ENCODE data around the gene ENGASE. TPM values are rescaled to one million over a fixed set of nuclear protein-coding genes. Genes with fewer than 3 reads are reported as not detected.

The ENGASE gene
- total and polyA plus RNA-seq, 2 donors (not counting 1 experiment from before 2014, with no cell fraction given): 92.1 to 122 TPM

DNA sequence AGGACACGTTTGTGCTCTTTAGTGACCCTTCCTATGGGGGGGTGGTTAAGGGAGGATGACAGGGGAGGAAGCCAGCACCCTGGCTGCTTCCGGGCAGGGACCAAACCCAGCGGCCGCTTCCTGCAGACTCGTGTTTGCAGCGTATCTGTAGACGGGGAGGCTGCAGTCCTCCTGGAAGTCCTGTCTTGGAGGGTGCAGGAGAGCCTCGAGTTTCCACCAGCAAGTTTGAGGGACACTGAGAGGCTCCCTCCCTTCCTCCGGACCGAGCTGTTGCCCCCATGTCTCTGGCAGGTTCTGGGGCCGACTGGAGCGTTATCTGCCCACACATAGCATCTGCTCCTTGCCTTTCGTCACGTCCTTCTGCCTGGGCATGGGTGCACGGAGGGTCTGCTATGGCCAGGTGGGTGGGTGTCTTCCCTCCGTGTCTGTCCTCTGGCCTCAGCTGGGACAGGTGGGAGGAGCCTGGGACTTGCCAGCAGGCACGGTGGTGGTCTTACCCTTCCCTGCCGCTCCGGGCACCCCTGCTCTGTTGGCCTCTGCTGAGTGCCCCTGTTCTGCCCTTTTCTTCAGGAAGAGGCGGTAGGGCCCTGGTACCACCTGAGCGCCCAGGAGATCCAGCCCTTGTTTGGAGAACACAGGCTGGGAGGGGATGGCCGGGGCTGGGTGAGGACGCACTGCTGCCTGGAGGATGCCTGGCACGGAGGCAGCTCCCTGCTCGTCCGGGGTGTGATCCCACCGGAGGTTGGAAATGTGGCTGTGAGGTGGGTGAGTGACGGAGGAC lies 8.8 kb downstream of the ENGASE start:
- peaks cover 11% of the 10 kb centered on the region for H4K20me1 ChIP-seq (ENCODE audit: control insufficient read depth, insufficient read depth, low read length, poor library complexity, severe bottlenecking)
- CTCF ChIA-PET: interaction anchor here (0.8 to 10.5 kb wide), 8 partner anchors 10 to 309 kb away, joined by 3 to 370 read pairs (median 4); no protein-coding TSS in a partner anchor
- H3K79me2 ChIP-seq (ENCODE audit: control insufficient read depth, insufficient read depth, low read length): no peaks in the 10 kb centered on the region
- Mint-ChIP-seq H3K4me1 (no peaks in the 10 kb centered on the region), H3K9me3 (ENCODE audit: insufficient read depth) (no peaks in the 10 kb centered on the region), H3K27me3 (no peaks in the 10 kb centered on the region), H3K27ac (no peak overlapping the region), H3K4me3 (no peak overlapping the region)
- H3K27me3 ChIP-seq (replicated peaks in 1 of 4; ENCODE audit: control extremely low read depth in 1 of 4, control insufficient read depth in 3 of 4, insufficient read depth in 4 of 4, low read length in 3 of 4): no peaks in the 10 kb centered on the region
- DNase-seq (no peak), ATAC-seq (ENCODE audit: low read depth) (no peak)
- no peak overlapping the region for H2AFZ ChIP-seq (ENCODE audit: insufficient read depth, low read depth, low read length, poor library complexity, severe bottlenecking)
- no peaks in the 10 kb centered on the region for H3K9me3 ChIP-seq (ENCODE audit: control extremely low read depth in 1 of 3, control insufficient read depth in 2 of 3, insufficient read depth in 1 of 3, low read length in 2 of 3)
- WGBS (ENCODE audit: insufficient coverage): 94% methylated on average over 25 of the region's 28 CpGs
- no peaks in the 10 kb centered on the region for H3K4me1 ChIP-seq (ENCODE audit: control insufficient read depth in 2 of 2, insufficient read depth in 2 of 2, low read length in 2 of 2)
- H3K36me3 ChIP-seq (replicated peaks in 1 of 2; ENCODE audit: control extremely low read depth in 1 of 2, control insufficient read depth in 1 of 2, extremely low read depth in 1 of 2, insufficient read depth in 2 of 2, low read length in 1 of 2): peaks cover 0 to 52% of the 10 kb centered on the region in 2 experiments
- intact Hi-C loops (cut with micrococcal nuclease): loop anchor here (5.0 kb wide), 1 partner anchor 36 kb away; no protein-coding TSS in a partner anchor
- no peak overlapping the region for H3K27ac ChIP-seq (ENCODE audit: low read length in 2 of 2)
- no peak overlapping the region for H3K4me3 ChIP-seq (ENCODE audit: control extremely low read depth in 1 of 5, extremely low read depth in 1 of 5, insufficient read depth in 1 of 5, low read depth in 2 of 5, low read length in 4 of 5)
- no peak overlapping the region for H3K4me2 ChIP-seq (replicated peaks; ENCODE audit: low read depth, low read length, poor library complexity, severe bottlenecking)
- H3K9ac ChIP-seq (ENCODE audit: low read length): no peak overlapping the region
- no peak for TF ChIP-seq EZH2 (IDR thresholded peaks at IDR 0.05; ENCODE audit: borderline replicate concordance, insufficient read depth, low read depth, low read length, poor library complexity, severe bottlenecking)
- TF ChIP-seq, protein P1, sequence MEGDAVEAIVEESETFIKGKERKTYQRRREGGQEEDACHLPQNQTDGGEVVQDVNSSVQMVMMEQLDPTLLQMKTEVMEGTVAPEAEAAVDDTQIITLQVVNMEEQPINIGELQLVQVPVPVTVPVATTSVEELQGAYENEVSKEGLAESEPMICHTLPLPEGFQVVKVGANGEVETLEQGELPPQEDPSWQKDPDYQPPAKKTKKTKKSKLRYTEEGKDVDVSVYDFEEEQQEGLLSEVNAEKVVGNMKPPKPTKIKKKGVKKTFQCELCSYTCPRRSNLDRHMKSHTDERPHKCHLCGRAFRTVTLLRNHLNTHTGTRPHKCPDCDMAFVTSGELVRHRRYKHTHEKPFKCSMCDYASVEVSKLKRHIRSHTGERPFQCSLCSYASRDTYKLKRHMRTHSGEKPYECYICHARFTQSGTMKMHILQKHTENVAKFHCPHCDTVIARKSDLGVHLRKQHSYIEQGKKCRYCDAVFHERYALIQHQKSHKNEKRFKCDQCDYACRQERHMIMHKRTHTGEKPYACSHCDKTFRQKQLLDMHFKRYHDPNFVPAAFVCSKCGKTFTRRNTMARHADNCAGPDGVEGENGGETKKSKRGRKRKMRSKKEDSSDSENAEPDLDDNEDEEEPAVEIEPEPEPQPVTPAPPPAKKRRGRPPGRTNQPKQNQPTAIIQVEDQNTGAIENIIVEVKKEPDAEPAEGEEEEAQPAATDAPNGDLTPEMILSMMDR (IDR thresholded peaks at IDR 0.05): no peak
- POLR2A ChIA-PET: no interaction called here
